Mononuclear cell (primary cell): ENCODE results near the gene SLCO4A1. TPM values are rescaled to one million over a fixed set of nuclear protein-coding genes. Genes with fewer than 3 reads are reported as not detected.

Experiments
- H3K27me3 ChIP-seq: 2 replicates; pipeline ENCODE4 v1.6.0; 2011; ENCODE audit warnings: low read length, control low read depth; ENCODE audit not compliant: insufficient read depth
- H3K4me1 ChIP-seq: 2 replicates; pipeline ENCODE4 v1.5.1; 2011; ENCODE audit warnings: mild to moderate bottlenecking, low read length, control low read depth; ENCODE audit not compliant: insufficient read depth
- H3K4me3 ChIP-seq: 2 replicates; pipeline ENCODE4 v1.5.1; 2011; ENCODE audit warnings: mild to moderate bottlenecking, low read length, moderate library complexity
- H3K9me3 ChIP-seq: 2 replicates; pipeline ENCODE4 v1.5.1; 2011; ENCODE audit warnings: low read depth, mild to moderate bottlenecking, control low read depth, low read length
- total RNA-seq: library from RNA; depleted of rRNA; stranded (reverse); fragments of >200 nt; gene quantifications from one replicate; pipeline ENCODE4 v1.2.3, GENCODE V29; 2012

SLCO4A1 gene
- total RNA-seq, 1 donor = 0.73 TPM

DNA sequence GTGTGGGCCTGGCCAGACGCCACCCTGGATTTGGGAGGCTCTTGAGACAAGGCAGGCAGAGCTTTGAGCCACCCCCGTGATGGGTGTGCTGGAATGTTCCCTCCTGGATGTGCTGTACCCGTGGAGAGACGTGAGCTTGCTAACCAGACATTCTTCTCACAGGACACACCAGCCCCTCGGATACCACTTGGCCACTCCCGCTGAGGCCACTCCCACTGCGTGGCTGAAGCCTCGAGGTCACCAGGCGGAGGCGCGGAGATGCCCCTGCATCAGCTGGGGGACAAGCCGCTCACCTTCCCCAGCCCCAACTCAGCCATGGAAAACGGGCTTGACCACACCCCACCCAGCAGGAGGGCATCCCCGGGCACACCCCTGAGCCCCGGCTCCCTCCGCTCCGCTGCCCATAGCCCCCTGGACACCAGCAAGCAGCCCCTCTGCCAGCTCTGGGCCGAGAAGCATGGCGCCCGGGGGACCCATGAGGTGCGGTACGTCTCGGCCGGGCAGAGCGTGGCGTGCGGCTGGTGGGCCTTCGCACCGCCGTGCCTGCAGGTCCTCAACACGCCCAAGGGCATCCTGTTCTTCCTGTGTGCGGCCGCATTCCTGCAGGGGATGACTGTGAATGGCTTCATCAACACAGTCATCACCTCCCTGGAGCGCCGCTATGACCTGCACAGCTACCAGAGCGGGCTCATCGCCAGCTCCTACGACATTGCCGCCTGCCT lies 14.1 kb downstream of the SLCO4A1 start:
- Histone ChIP-seq H3K9me3 (no peaks in the 10 kb centered on the region), H3K27me3 (no peaks in the 10 kb centered on the region), H3K4me1 (peaks cover 35% of the 10 kb centered on the region), H3K4me3 (no peak overlapping the region)

DNA sequence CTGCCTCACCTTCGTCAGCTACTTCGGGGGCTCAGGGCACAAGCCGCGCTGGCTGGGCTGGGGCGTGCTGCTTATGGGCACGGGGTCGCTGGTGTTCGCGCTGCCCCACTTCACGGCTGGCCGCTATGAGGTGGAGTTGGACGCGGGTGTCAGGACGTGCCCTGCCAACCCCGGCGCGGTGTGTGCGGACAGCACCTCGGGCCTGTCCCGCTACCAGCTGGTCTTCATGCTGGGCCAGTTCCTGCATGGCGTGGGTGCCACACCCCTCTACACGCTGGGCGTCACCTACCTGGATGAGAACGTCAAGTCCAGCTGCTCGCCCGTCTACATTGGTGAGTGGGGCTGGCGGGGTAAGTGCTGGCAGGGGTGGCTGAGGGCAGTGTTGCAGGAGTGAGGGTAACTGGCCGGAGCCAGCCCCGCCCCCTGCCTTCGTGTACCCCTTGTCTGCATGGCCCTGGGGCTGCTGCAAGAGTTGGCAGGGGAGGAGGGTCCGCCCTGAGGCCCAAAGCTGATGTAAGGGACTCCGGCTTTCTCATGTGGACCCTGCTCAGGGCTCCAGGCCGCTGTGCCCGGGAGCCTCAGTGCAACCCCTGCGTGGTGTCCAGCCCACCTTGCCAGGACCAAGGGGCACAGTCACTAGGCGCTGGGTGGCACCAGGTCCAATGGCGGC lies 14.8 kb downstream of the SLCO4A1 start:
- no peak overlapping the region for H3K4me3 ChIP-seq
- no peaks in the 10 kb centered on the region for H3K9me3 ChIP-seq
- H3K4me1 ChIP-seq = peaks cover 30% of the 10 kb centered on the region
- H3K27me3 ChIP-seq = no peaks in the 10 kb centered on the region

DNA sequence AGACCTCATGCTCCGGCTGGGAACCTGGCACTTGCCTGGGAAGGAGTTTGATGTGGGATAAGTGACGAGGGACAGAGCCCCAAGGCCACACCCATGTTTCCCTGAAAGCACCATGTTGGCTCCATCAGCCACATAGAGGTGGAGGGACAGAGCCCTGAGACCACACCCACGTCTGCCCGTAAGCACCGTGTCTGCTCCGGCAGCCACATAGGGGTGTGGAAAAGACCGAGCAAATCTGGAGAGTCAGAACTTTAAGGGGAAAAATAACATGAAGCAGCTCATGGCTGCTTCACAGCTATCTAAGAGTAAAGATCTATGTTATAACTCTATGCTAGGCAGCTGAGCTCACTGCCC lies 15.3 kb downstream of the SLCO4A1 start:
- Histone ChIP-seq H3K4me3 (no peak overlapping the region), H3K27me3 (no peaks in the 10 kb centered on the region)

DNA sequence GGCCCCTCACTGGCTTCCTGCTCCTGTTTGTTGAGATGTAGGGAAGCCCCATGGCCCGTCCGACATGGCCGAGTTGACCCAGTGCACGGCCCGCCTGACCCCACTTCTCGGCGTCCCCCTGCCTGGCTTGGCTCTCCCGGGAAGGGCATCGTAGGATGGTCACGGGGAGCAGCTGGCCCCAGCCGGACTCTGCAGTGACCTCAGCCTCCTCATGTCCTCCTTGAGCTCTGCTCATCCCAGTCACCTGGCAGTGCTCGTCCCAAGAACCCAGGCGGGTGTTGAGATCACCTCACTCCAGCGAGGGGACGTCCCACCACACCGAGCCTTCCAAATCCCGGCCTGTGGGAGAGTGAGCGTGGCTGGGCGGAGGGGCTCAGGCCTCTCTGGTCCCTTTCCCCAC lies 15.7 kb downstream of the SLCO4A1 start:
- Histone ChIP-seq H3K9me3 (no peaks in the 10 kb centered on the region), H3K4me1 (peaks cover 21% of the 10 kb centered on the region), H3K27me3 (no peaks in the 10 kb centered on the region), H3K4me3 (no peak overlapping the region)

More for the DNA sequence above, 15.3 kb downstream of the SLCO4A1 start:
- Histone ChIP-seq H3K9me3 (no peaks in the 10 kb centered on the region), H3K4me1 (peaks cover 25% of the 10 kb centered on the region)

DNA sequence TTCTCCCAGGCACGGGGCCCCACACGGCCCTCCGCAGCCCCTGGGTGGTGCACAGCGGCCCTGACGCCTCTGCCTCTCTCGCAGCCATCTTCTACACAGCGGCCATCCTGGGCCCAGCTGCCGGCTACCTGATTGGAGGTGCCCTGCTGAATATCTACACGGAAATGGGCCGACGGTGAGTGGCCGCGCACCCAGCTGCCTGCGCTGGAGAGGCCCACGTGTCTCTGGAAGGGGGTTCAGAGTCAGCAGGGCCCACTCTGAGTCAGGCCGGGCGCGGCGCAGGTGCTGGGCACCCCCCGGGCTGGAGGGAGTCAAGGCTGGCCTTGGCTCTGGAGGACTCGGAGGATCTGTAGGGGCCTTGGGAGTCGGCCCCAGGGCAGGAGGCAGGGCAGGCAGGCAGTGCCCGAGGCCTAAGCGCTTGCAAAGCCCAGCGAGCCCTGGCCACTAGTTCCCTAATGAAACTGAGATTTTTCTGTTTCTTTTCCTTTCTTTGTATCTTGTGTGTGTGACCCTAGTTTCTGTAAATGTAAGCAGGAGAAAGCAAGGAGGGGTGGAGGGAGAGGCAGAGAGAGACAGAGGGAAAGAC lies 16.4 kb downstream of the SLCO4A1 start:
- Histone ChIP-seq H3K27me3 (no peaks in the 10 kb centered on the region), H3K4me3 (no peak overlapping the region), H3K9me3 (no peaks in the 10 kb centered on the region), H3K4me1 (peaks cover 16% of the 10 kb centered on the region)

DNA sequence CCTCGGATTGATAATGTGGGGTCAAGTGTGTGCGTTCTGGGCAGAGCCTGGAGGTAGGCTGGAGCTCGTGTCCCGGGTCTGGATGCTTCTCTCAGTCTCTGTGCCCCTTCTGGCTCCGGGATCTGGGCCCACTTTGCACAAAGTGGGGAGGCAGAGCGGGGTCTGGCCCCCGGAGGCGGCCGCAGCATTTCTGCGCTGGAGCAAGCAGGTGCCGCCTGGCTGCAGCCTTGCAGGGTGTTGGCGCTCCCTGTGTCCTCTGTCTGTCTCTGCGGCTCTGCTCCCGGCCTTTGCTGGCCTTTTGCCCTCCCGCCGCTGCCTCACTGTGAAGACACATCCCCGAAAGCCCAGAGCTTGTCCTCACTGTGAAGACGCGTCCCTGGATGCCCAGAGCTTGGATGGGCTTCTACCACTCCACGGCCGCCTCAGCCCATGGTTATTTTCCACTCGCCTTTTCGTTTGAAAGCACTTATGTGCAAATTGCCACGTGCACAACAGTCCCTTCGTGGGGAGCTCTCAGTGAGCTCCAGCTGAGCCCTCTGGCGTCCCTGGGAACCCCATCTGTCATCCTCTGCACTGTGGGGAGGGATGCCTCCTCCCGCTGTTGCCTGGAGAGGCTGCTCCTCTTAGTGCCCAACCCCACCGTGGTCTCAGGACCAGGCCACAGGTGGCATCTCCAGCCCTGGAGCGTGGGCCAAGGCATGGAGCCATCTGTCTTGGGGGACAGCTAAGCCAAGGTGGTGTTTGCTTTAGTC lies 17.4 kb downstream of the SLCO4A1 start:
- H3K4me3 ChIP-seq = no peak overlapping the region
- peaks cover 16% of the 10 kb centered on the region for H3K4me1 ChIP-seq

DNA sequence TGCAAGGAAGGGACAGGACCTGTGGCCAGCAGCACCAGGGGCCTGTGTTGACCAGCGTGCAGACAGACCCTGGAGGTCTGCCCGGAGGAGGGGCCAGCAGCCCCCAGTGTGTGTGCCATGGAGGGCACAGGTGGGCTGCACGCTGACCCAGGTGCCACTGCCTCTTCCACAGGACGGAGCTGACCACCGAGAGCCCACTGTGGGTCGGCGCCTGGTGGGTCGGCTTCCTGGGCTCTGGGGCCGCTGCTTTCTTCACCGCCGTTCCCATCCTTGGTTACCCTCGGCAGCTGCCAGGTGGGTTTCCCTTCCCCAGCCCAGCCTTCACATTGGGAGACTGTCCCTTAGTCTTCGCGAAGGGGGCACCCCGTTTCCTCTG lies 17.9 kb downstream of the SLCO4A1 start:
- Histone ChIP-seq H3K4me1 (peaks cover 16% of the 10 kb centered on the region), H3K9me3 (no peaks in the 10 kb centered on the region), H3K4me3 (no peak overlapping the region), H3K27me3 (no peaks in the 10 kb centered on the region)

More for the DNA sequence above, 17.4 kb downstream of the SLCO4A1 start:
- Histone ChIP-seq H3K27me3 (no peaks in the 10 kb centered on the region), H3K9me3 (no peaks in the 10 kb centered on the region)

DNA sequence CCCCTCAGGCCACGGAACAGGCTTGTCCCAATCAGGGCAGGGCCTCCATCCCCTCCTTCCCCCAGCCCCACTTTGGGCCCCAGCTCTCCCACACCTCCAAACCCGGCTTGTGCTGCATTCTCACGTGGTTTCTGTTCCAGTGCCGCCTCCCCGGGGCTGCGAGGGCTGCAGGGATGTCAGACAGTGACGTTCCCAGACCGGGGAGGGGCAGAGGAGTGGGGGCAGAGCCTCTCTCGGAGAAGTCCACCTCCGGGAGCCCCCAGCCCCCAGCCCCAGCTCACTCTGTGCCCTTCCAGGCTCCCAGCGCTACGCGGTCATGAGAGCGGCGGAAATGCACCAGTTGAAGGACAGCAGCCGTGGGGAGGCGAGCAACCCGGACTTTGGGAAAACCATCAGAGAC lies 18.5 kb downstream of the SLCO4A1 start:
- H3K4me1 ChIP-seq = peaks cover 13% of the 10 kb centered on the region
- H3K4me3 ChIP-seq = no peak overlapping the region
- H3K27me3 ChIP-seq = no peaks in the 10 kb centered on the region
- no peaks in the 10 kb centered on the region for H3K9me3 ChIP-seq

DNA sequence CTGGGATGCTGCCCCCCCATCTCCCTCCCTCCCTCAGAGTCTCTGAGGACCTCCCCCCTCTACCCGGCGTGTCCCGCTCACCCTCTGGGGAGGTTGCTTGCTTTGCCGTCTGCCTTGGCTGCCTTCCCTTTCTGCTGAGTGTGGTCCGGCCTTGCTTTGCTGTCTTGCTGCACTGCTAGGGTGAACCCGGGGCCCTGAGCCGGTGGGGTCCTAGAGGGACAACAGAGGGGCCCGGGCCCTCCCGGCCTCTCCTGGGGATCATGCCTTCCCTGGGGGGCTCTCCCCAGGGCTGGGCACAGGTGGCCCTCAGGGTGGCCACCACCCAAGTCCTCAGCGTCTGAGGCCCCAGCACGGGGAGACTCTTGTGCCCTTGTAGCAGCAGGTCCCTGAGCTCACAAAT lies 19.3 kb downstream of the SLCO4A1 start:
- no peaks in the 10 kb centered on the region for H3K27me3 ChIP-seq
- H3K4me1 ChIP-seq = peaks cover 10% of the 10 kb centered on the region
- H3K4me3 ChIP-seq = no peak overlapping the region
- H3K9me3 ChIP-seq = no peaks in the 10 kb centered on the region

DNA sequence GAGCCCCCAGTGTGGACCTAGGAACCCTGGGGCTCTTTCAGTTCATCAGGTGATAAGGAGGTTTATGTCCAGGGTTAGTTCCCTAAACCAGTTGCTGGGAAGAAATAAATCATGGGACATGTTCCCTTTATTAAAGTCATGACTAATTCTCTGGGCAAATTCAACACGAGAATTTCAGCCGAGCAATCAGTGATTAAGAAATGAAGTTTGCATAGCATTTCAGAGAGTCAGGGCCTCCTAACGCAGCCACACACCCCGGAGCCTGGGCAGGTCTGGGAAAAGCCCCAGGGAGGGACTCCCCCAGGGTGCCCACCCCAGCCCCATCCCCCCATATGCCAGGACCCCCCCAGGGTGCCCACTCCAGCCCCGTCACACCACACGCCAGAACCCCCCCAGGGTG lies 20.1 kb downstream of the SLCO4A1 start:
- peaks cover 12% of the 10 kb centered on the region for H3K4me1 ChIP-seq
- no peaks in the 10 kb centered on the region for H3K27me3 ChIP-seq
- no peaks in the 10 kb centered on the region for H3K9me3 ChIP-seq
- H3K4me3 ChIP-seq = no peak overlapping the region

DNA sequence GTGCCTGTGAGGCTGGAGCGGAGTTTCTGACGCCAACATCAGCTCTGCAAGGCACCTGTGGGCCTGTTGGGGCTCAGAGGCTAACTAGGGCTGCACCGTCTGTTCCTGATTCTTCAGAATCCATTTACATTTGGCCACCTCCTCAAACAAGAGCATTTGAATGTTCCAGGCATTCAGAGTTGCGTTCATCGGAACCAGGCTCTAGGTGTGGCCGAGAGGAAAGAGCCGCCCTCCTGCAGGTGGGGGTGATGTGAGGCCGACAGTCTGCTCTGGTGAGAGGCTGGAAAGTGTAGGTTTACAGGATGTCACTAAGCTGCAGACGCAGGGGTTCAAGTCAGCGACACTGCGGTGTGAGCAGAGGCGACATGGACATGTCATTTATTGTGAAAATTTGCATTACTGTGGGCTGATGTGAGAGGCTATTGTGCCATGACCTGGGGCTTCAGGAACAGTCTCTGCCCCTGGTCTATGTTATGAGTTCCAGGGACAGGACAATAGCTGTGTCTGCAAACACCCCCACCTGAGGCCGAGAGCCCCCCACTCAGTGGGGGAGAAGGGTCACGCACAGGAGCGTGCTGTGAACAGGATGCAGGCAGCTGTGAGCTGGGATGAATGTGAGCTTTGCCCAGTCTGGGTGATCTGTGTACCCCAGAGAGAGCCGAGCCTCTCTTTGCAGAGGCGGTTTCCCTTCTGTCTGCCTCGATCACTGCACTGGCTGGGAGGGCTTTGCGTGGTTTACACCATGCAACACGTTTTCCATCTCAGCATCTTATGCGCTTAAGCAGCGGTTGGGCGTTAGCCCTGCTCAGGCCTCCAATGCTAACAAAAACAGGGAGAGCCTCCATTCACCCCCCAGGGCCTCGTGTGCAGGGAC lies 21.1 kb downstream of the SLCO4A1 start:
- Histone ChIP-seq H3K9me3 (no peaks in the 10 kb centered on the region), H3K4me3 (no peak overlapping the region), H3K27me3 (no peaks in the 10 kb centered on the region), H3K4me1 (peaks cover 12% of the 10 kb centered on the region)

DNA sequence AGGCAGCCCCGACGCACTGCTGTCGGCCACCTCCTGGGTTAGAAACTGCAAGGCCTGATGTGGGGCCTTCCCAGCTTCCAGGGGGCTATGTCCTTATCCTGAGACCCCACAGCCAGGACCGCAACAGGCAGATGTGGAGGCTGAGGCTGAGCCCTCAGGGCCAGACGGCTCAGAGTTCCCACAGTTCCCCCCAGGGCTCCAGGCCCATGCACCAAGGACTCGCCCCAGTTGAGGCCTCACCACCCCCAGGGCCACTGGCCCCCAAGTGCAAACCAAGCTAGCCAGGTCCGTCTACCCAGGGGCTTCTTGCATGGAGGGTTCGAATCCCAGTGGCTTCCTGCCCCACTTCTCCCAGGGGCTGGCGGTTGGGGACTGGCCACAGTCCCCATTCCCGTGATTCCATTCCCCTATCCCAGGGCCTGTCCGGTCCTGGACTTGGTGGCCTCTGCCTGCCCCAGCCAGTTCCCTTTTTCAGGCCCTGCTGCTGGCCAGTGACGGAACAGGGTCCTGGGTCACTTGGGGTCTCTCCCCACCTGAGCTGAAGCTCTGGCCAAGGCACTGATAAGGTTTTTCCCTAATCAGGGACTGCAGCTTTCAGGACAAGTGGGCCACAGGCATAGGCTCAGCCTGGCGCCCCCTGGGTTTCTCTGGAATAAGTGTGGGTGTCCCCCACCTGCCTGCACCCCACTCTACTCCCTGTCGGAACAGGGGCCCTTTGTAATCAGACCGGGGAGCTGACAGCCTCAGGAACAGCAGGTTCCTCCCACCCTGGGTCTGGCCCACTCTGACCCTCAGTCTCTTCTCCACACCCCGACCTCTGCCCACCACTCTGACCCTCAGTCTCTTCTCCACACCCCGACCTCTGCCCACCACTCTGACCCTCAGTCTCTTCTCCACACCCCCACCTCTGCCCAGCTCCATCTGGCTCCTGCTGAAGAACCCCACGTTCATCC lies 22.0 kb downstream of the SLCO4A1 start:
- Histone ChIP-seq H3K4me1 (peaks cover 4% of the 10 kb centered on the region), H3K27me3 (no peaks in the 10 kb centered on the region), H3K4me3 (no peak overlapping the region), H3K9me3 (no peaks in the 10 kb centered on the region)

DNA sequence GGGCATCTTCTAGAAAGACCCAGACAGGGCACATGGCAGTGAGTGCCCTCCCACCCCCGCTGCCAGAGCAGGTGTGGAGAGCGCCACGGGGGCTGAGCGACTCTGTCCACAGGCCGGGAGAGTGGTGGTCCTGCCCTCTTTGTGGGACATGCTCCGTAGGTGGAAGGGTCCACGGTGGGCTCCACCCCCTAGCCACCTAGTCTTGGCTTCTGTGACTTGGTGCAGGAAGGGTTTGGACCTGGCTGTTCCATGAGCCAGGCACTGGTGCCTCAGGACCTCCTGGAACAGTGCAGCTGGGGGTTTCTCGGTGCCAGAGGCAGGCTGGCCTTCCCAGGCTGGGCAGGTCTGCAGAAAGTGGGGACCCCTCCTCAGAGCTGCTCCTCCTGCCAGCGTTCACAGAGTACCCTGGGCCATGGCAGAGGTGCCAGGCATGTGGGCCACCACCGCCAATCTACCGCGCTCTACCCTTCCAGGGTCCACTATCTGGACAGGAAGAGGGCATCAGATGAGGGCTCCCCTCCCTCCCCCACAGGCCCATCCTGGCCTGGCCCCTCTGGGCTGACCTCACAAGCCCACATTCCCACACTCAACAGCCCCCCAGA lies 23.0 kb downstream of the SLCO4A1 start:
- no peaks in the 10 kb centered on the region for H3K9me3 ChIP-seq
- H3K4me3 ChIP-seq = no peak overlapping the region
- H3K4me1 ChIP-seq = peaks cover 2% of the 10 kb centered on the region
- no peaks in the 10 kb centered on the region for H3K27me3 ChIP-seq
